Heart left ventricle (tissue), 16 donors: ENCODE measurements around the gene AZIN2. TPM values are rescaled to one million over a fixed set of nuclear protein-coding genes. Genes with fewer than 3 reads are reported as not detected.
"Not testable (repeated sequence)": the region's sequence is repeated elsewhere in the genome, so short reads cannot be mapped to it uniquely, and the experiment has no call there.

Source experiments
- ATAC-seq, 4 donors: fragments of 200-7000 bp; cut with Tn5 transposase; one replicate each; pipeline ENCODE4 v1.9.1; 2020 to 2022; ENCODE audit warnings: moderate library complexity in 4 of 4, mild to moderate bottlenecking in 3 of 4, moderate number of reproducible peaks in 1 of 4
- DNase-seq, 5 donors: peaks; one replicate each; pipeline ENCODE4 v3.0.0-alpha.2; 2020
- H3K27ac ChIP-seq, 12 donors: fragments of 200-600 bp; sonication (generic) in 4 of 12; one replicate each; pipeline versions ENCODE4 v1.5.0 to v1.8.0; 2016 to 2022; ENCODE audit warnings: mild to moderate bottlenecking in 2 of 12
- H3K27me3 ChIP-seq, 9 donors: fragments of 200-600 bp; sonication (generic) in 2 of 9; one replicate each; pipeline versions ENCODE4 v1.5.1 to v1.8.0; 2016 to 2022; ENCODE audit warnings: mild to moderate bottlenecking in 3 of 9
- H3K36me3 ChIP-seq, 9 donors: fragments of 200-600 bp; sonication (generic) in 2 of 9; one replicate each; pipeline versions ENCODE4 v1.5.0 to v1.8.0; 2018 to 2022; ENCODE audit warnings: mild to moderate bottlenecking in 2 of 9
- H3K4me1 ChIP-seq, 12 donors: fragments of 200-600 bp; sonication (generic) in 4 of 12; one replicate each; pipeline versions ENCODE4 v1.5.0 to v1.8.0; 2016 to 2022; ENCODE audit warnings: mild to moderate bottlenecking in 3 of 12
- H3K4me3 ChIP-seq, 12 donors: fragments of 200-600 bp; sonication (generic) in 4 of 12; one replicate each; pipeline versions ENCODE4 v1.5.0 to v1.8.0; 2017 to 2022; ENCODE audit warnings: mild to moderate bottlenecking in 9 of 12, moderate library complexity in 4 of 12
- H3K9me3 ChIP-seq, 12 donors: fragments of 200-600 bp; sonication (generic) in 4 of 12; one replicate each; pipeline versions ENCODE4 v1.5.0 to v1.8.0; 2016 to 2022; ENCODE audit warnings: mild to moderate bottlenecking in 1 of 12
- CTCF ChIP-seq, 12 donors: fragments of 200-600 bp; sonication (generic) in 4 of 12; IDR thresholded peaks; one replicate each; pipeline versions ENCODE4 v1.5.0 to v1.8.0; 2018 to 2022; ENCODE audit warnings: antibody characterized with exemption in 12 of 12, mild to moderate bottlenecking in 5 of 12
- POLR2A ChIP-seq, 2 donors: fragments of 450-650 bp; IDR thresholded peaks; one replicate each; pipeline ENCODE4 v1.6.1; 2017; ENCODE audit warnings: antibody characterized with exemption in 2 of 2, mild to moderate bottlenecking in 2 of 2, moderate library complexity in 2 of 2
- WGBS, 4 donors: extraction: QIAGEN DNeasy Blood & Tissue Kit in 2 of 4; methylation state at CpG; one replicate each; pipeline versions ENCODE4 v1.1.5 to v1.1.7; 2013 to 2018; 5-methylcytosine and 5-hydroxymethylcytosine counted together
- intact Hi-C, 10 donors: fragments of 100-400 bp; cut with DNase I; formaldehyde crosslinking; loops; one replicate each; pipeline versions ENCODE4 v1.11.1 to v1.14.2; 2022
- polyA plus RNA-seq, 2 donors: library from polyadenylated mRNA; stranded (reverse); fragments of 200-250 nt; gene quantifications; one replicate each; pipeline ENCODE4 v1.2.3, GENCODE V29; 2013
- total RNA-seq, 9 donors: library from RNA; depleted of rRNA in 2 of 9; stranded (reverse); fragments of >200 nt in 2 of 9; fragmentation: NEBNext Ultra II Directional in 3 of 9; extraction: Animal tissue kit (Norgen Biotek cat#: 25700) in 3 of 9; gene quantifications; one replicate each; pipeline versions ENCODE4 v1.1.0 to v1.2.4, GENCODE V29; 2016 to 2023
- donor health status: ischemic (EF 13 %, LVEDD 7.1; RV severe dilation, severe dysfunction).
- donor health status: healthy with polysubstance abuse.
- donor health status: DM: no; HTN: yes; CAD: no.
- donor health status: DM: no; HTN: no; CAD: no.
- donor health status: ischemic (EF 25% LVEDD 6.9; RV normal size, moderate dysfunction).
- donor health status: ischemic (EF 25% LVEDD 5.7; RV mildly dilated, moderate dysfunction).
- donor health status: healthy.
- donor health status: DM: yes; HTN: yes; CAD: no.
- donor health status: ischemic (EF 35%, LVEDD 5.7; RV mildly dilated, moderate dysfunction).
- donor health status: nonischemic (EF 11% LVEDD 7.7; RV severe dilation, severe dysfunction).
- donor health status: DM: yes; HTN: yes; CAD: no.
- donor health status: PGD.
- donor health status: ischemic (EF 29% LVEDD 5.4; RV normal size, mild dysfunction).
- donor health status: nonischemic (EF 23%, LVEDD 6.1; RV moderate dilation, normal function).

The AZIN2 gene
- total and polyA plus RNA-seq, 11 donors, result 1.3 to 5.4 (median 3.1) TPM

GRCh38 chr1:33133478-33134105 lies 52.6 kb downstream of the AZIN2 start:
- no peaks in the 10 kb centered on the region for H3K9me3 ChIP-seq
- H3K4me3 ChIP-seq, result no peak overlapping the region
- DNase-seq (no peak), ATAC-seq (no peak)
- H3K36me3 ChIP-seq, result no peaks in the 10 kb centered on the region
- WGBS, 4 donors, result 69 to 76% (median 72%) methylated on average over 9 to 10 of the region's 10 CpGs
- no peak for TF ChIP-seq CTCF (IDR thresholded peaks at IDR 0.05)
- no peak for TF ChIP-seq POLR2A (IDR thresholded peaks at IDR 0.05)
- intact Hi-C loops, result loop anchor here in 7 of 10 donors (10.0 kb wide), 7 partner anchors 121 to 481 kb away; partner anchors contain the start of genes ZNF362 (in 1 of the 7) and ZSCAN20 (in 1 of the 7)
- no peak overlapping the region for H3K27ac ChIP-seq
- H3K27me3 ChIP-seq, result no peaks in the 10 kb centered on the region
- peaks cover 0 to 6% (median 0%) of the 10 kb centered on the region in 12 donors for H3K4me1 ChIP-seq

DNA sequence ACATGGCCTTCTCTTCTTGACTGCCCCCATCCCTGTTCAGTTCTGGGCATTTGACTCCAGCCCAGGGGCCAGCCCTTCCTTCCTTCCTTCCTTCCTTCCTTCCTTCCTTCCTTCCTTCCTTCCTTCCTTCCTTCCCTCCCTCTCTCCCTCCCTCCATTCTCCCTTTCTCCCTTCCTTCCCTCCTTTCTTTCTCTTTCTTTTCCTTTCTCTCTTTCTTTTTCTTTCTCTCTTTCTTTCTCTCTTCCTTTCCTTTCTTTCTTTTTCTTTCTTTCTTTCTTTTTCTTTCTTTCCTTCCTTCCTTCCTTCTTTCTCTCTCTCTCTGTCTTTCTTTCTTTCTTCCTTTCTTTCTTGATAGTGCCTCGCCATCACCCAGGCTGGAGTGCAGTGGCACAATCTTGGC lies 55.1 kb downstream of the AZIN2 start:
- not testable (repeated sequence) for DNase-seq, H3K4me1 ChIP-seq, H3K4me3 ChIP-seq, H3K27me3 ChIP-seq, H3K9me3 ChIP-seq, H3K27ac ChIP-seq, ATAC-seq, H3K36me3 ChIP-seq
- intact Hi-C loops, result loop anchor here in 8 of 10 donors (2.0 to 10.0 kb wide), 10 partner anchors 46 to 479 kb away; partner anchors contain the start of genes TRIM62 (in 1 of the 8), ZNF362 (in 1 of the 8) and ZSCAN20 (in 1 of the 8)
- WGBS, 4 donors, result 94 to 99% (median 96%) methylated on average over 1 of the region's 1 CpG

- DNase-seq, result peak in 3 of 5 donors; percentile 42 to 64 (median 47)
- H3K27ac ChIP-seq, result no peak overlapping the region
- intact Hi-C loops, result loop anchor here in 8 of 10 donors (2.0 to 10.0 kb wide), 10 partner anchors 45 to 477 kb away; partner anchors contain the start of genes TRIM62 (in 1 of the 8), ZNF362 (in 1 of the 8) and ZSCAN20 (in 1 of the 8)
- ATAC-seq, result peak in 2 of 4 donors; percentile 48 to 50
- TF ChIP-seq POLR2A (IDR thresholded peaks at IDR 0.05) (no peak), CTCF (IDR thresholded peaks at IDR 0.05) (peak; percentile 31 to 64 (median 52))
- WGBS, 4 donors, result 37 to 54% (median 43%) methylated on average over 5 to 8 of the region's 8 CpGs
- H3K36me3 ChIP-seq, result no peaks in the 10 kb centered on the region
- H3K4me1 ChIP-seq, result peaks cover 0 to 13% (median 0%) of the 10 kb centered on the region in 12 donors
- H3K27me3 ChIP-seq, result no peaks in the 10 kb centered on the region
- H3K9me3 ChIP-seq, result no peaks in the 10 kb centered on the region
- H3K4me3 ChIP-seq, result no peak overlapping the region
These were observed 56.8 kb downstream of the AZIN2 start for GRCh38 chr1:33137800-33138199.

DNA sequence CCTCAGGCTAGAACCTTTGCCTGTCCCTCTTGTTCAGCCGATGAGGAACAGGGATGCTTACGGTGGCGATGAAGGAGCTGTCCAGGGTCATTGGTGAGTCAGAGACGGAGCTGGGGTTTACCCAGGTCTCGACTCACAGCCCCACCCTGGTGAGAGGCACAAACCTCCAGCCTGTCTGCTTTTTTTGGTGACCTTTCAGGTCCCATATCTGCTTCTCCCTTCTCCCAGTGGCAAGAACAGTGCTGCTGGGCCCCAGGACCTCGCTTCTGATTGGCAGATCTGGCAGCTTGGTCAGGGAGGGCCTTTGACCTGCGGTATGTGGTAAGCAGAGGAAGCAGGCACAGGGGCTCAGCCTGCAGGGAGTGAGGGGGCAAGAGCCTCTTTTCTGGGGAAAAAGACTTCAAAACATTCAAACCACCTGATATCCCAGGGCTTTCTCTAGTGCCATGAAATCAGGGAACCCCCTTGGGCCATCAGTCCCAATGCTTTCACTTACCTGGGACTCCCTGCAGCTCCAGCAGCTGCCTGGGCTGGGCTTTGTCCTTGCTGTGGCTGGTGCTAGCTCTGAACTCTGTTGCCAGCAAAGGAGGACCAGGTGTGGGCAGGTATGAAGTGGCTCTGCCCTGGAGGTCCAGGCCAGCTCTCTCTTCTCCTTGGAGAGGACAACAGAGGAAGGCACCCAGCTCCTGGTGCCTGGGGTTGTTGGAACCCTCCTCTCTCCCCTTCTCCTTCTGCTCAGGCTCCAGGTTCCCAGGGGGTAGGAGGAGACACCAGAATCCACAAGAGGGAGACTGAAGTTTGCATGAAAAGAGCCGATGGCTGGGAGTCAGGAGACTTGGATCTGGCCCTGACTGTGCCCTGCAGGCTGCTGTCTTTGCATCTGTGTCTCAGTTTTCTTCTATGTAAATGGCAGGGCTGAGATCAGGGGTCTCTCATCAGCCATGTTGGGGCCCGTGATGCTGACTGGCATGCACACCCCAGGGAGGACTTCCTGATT lies 59.5 kb downstream of the AZIN2 start:
- peak in 1 of 4 donors; percentile 12 for ATAC-seq
- intact Hi-C loops, result loop anchor here in 2 of 10 donors (5.0 to 10.0 kb wide), 2 partner anchors 224 to 227 kb away; no protein-coding TSS in a partner anchor
- WGBS, 4 donors, result 57 to 74% (median 64%) methylated on average over 8 to 9 of the region's 9 CpGs
- TF ChIP-seq CTCF (IDR thresholded peaks at IDR 0.05), result peak in 1 of 12 donors; percentile 18
- no peak for TF ChIP-seq POLR2A (IDR thresholded peaks at IDR 0.05)
- H3K27me3 ChIP-seq, result no peaks in the 10 kb centered on the region
- no peak overlapping the region for H3K4me3 ChIP-seq
- no peak overlapping the region for H3K27ac ChIP-seq
- peaks cover 0 to 14% (median 0%) of the 10 kb centered on the region in 9 donors for H3K36me3 ChIP-seq
- H3K9me3 ChIP-seq, result no peaks in the 10 kb centered on the region
- H3K4me1 ChIP-seq, result peaks cover 0 to 19% (median 3%) of the 10 kb centered on the region in 12 donors
- DNase-seq, result no peak
